Stimulated activated CD8-positive, alpha-beta memory T cell treated with anti-CD3 and anti-CD28 coated beads, Interleukin-4, amount 100 ng/mL, for 24 hours (primary cell): ENCODE measurements around the gene TBC1D30.
"Not testable (repeated sequence)": the region's sequence is repeated elsewhere in the genome, so short reads cannot be mapped to it uniquely, and the experiment has no call there.

Experiments
- DNase-seq: peaks from one replicate; pipeline ENCODE4 v3.0.0-alpha.2; 2020; ENCODE audit warnings: low read depth

The TBC1D30 gene

GRCh38 chr12:64824500-64825142, at the start of gene TBC1D30:
TBC1D30 (plus strand) TSS chr12:64824647; CDS start chr12:64824880, 233 bp downstream.
- peak; percentile 7 for DNase-seq

- DNase-seq: not testable (repeated sequence)
These were observed 49.2 kb upstream of the TBC1D30 start for GRCh38 chr12:64775147-64775736.

GRCh38 chr12:64779354-64779974, 45.0 kb upstream of the TBC1D30 start:
- DNase-seq: no peak

GRCh38 chr12:64780132-64780530, 44.3 kb upstream of the TBC1D30 start:
- no peak for DNase-seq

- DNase-seq: no peak
These were observed 43.7 kb upstream of the TBC1D30 start for GRCh38 chr12:64780531-64781279.

GRCh38 chr12:64781280-64782190, 42.9 kb upstream of the TBC1D30 start:
- no peak for DNase-seq

GRCh38 chr12:64782191-64782876, 42.1 kb upstream of the TBC1D30 start:
- DNase-seq: no peak

GRCh38 chr12:64785838-64786237, 38.6 kb upstream of the TBC1D30 start:
- no peak for DNase-seq

- no peak for DNase-seq
These were observed 34.3 kb upstream of the TBC1D30 start for GRCh38 chr12:64790166-64790565.

- DNase-seq: no peak
These were observed 33.4 kb upstream of the TBC1D30 start for GRCh38 chr12:64791036-64791435.

GRCh38 chr12:64792128-64792527, 32.3 kb upstream of the TBC1D30 start:
- no peak for DNase-seq

GRCh38 chr12:64793610-64794009, 30.8 kb upstream of the TBC1D30 start:
- DNase-seq: no peak

GRCh38 chr12:64794305-64794704, 30.1 kb upstream of the TBC1D30 start:
- DNase-seq: no peak

GRCh38 chr12:64796205-64796845, 28.1 kb upstream of the TBC1D30 start:
- no peak for DNase-seq

GRCh38 chr12:64797156-64797555, 27.3 kb upstream of the TBC1D30 start:
- no peak for DNase-seq

- no peak for DNase-seq
These were observed 26.3 kb upstream of the TBC1D30 start for GRCh38 chr12:64798165-64798564.

- DNase-seq: no peak
These were observed 23.8 kb upstream of the TBC1D30 start for GRCh38 chr12:64800640-64801039.

- DNase-seq: no peak
These were observed 23.1 kb upstream of the TBC1D30 start for GRCh38 chr12:64801381-64801780.

- not testable (repeated sequence) for DNase-seq
These were observed 22.2 kb upstream of the TBC1D30 start for GRCh38 chr12:64802180-64802775.

GRCh38 chr12:64806173-64806572, 18.3 kb upstream of the TBC1D30 start:
- no peak for DNase-seq
